HG03135 (cell line): ENCODE results near the gene BZW2.

Experiments used
- ATAC-seq: cut with Tn5 transposase; IDR thresholded peaks from one replicate; pipeline ENCODE4 v1.9.1; 2021; ENCODE audit warnings: mild to moderate bottlenecking, moderate library complexity; ENCODE audit not compliant: unreplicated experiment

Gene BZW2

GRCh38 chr7:16744518-16745250, 98.7 kb downstream of the BZW2 start:
- no peak for ATAC-seq

DNA sequence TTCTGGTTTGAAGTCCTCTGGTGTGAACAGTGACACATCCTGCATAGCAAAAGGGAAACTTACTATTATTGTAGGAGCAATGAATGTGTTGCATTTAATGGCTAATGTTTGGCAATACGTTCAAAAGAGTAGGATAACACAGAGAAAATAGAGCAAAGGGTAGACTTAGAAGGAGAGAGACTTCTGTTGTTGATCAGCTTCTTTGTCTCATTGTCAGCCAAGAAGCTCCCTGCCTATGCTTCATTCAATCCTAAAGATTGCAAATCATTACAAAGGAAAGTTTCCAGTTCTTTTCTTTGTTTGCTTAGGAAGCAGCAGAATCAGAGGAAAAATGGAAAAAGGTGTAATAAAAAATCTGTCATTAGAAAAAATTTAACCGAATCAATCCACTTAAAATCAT, 99.7 kb downstream of the BZW2 start:
- no peak for ATAC-seq

- ATAC-seq = no peak
Measured at GRCh38 chr7:16747102-16747501, 101.1 kb downstream of the BZW2 start.

DNA sequence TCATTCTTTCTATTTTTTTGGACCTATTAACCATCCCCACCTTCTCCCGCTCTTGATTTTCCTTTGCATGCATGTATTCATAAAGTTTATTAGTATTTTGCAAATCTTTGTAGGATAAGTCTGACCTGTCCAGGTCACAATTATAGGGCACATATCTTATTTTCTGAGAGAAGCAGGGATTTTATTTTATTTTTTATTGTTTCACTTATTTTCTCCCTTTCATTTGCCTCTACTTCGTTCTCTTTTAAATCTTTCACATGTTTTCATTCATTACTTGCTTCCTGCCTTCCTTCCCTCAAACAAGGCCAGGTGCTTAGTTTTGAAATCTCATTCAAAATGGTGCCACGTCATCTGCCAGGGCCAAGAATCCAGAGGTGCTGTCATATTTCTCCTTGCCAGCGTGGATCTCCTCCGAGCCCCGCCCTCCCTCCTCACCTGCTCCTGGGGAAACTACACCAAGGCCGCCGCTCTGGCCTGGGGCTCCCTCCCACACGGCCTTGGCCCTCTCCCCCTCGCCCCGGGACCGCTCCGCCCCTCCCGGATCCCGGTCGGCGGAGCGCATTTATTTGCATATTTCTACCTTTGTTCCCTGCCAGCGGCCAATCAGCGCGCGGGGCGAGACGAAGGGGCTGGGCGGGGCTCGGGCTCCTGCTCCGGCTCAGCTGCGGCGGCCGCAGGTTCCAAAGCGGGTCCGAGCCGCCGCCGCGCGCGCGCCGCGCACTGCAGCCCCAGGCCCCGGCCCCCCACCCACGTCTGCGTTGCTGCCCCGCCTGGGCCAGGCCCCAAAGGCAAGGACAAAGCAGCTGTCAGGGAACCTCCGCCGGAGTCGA, 107.3 kb downstream of the BZW2 start, which contains the start of gene TSPAN13:
Gene TSPAN13 (plus strand): TSS at position 654 of the 830 bp plus-strand sequence. CDS start 213 bp downstream, outside the sequence.
- ATAC-seq = no peak

DNA sequence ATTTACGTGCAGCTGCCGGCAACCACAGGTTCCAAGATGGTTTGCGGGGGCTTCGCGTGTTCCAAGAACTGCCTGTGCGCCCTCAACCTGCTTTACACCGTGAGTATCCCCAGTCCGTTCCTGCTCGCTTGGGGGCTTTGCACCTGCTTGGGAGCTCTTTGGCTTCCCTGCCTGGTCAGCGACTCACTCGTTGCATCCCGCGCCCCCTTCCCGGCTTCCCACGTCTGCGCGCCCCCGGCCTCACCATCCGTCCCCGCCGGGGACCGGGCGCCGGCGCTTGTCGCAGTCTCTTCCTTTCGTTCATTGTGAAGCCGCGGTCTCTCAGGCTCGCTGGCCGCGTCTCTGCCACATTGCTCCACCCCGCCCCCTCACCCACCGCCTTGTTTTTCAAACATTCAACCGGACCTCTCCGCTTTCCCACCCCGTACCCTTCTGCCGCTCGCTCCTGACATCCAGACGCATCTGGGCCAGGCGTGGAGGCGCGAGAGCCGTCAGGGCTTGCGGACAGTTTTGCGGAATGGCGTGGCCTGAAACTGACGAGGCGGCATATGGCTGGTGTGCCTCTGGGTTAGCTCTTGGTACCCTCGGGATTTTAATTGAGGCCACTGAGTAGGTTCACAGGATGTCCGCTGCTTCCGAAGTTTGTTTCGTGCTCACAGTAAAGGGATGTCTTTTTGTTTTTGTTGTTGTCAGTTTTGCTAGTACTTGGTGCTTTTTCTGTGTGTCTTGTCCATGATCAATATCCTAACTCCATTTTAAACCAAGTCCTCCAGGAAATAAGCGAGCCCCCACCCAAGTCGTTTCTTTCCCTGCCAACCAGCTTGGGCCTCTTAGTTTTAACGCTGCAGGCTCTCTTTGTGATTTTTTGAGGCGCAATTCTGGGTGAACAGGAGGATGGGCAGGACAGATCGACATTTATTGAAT, 108.2 kb downstream of the BZW2 start:
- ATAC-seq = no peak

- no peak for ATAC-seq
Measured at GRCh38 chr7:16754856-16755317, 108.9 kb downstream of the BZW2 start.

GRCh38 chr7:16755397-16755796, 109.4 kb downstream of the BZW2 start:
- no peak for ATAC-seq
